IMR-90 (cell line): Measurements from ENCODE around the gene RNF227. TPM values are rescaled to one million over a fixed set of nuclear protein-coding genes. Genes with fewer than 3 reads are reported as not detected.

ENCODE experiments used
- ATAC-seq: fragments of 200-7000 bp; cut with Tn5 transposase; 2 replicates; pipeline ENCODE4 v1.9.1; 2020; ENCODE audit warnings: low read depth, mild to moderate bottlenecking, moderate library complexity
- BruUV-seq: library from RNA; stranded (reverse); fragments of 400-500 nt; replicated peaks from 2 replicates; lab custom pipeline; 2021; lab: Mats Ljungman, UMichigan
- CTCF ChIA-PET: fragments of 300-600 bp; formaldehyde crosslinking; extraction: SDS; loops from one replicate; lab custom pipeline; 2021; ENCODE audit warnings: antibody characterized with exemption; lab: Yijun Ruan, JAX
- POLR2A ChIA-PET: fragments of 300-600 bp; sonication (Branson Sonifier 250); formaldehyde crosslinking; loops from one replicate; lab custom pipeline; 2022; ENCODE audit warnings: antibody characterized with exemption; ENCODE audit not compliant: unreplicated experiment; lab: Charles Lee
- DNase-seq: peaks from one replicate; pipeline ENCODE4 v3.0.0; 2013
- H2AFZ ChIP-seq: replicated peaks from 2 replicates; pipeline ENCODE3; 2013; ENCODE audit warnings: low read length, mild to moderate bottlenecking; ENCODE audit not compliant: poor library complexity
- H2AK5ac ChIP-seq: 2 replicates; pipeline ENCODE4 v1.6.1; 2013; ENCODE audit warnings: low read depth, low read length, inconsistent platforms
- H2AK9ac ChIP-seq: replicated peaks from 2 replicates; pipeline ENCODE3; 2013; ENCODE audit warnings: mild to moderate bottlenecking, low read depth, low read length, moderate library complexity; ENCODE audit not compliant: poor library complexity
- H2BK120ac ChIP-seq: 2 replicates; pipeline ENCODE4 v1.6.1; 2013; ENCODE audit warnings: low read depth, low read length, inconsistent platforms
- H2BK15ac ChIP-seq: 3 replicates; pipeline ENCODE4 v1.6.1; 2013; ENCODE audit warnings: low read depth, low read length, inconsistent platforms
- H2BK20ac ChIP-seq: 2 replicates; pipeline ENCODE4 v1.6.1; 2013; ENCODE audit warnings: low read depth, mild to moderate bottlenecking, inconsistent platforms, low read length, moderate library complexity
- H2BK5ac ChIP-seq: 2 replicates; pipeline ENCODE4 v1.6.1; 2013; ENCODE audit warnings: mild to moderate bottlenecking, low read depth, low read length, inconsistent platforms; ENCODE audit not compliant: poor library complexity, severe bottlenecking
- H3K14ac ChIP-seq: replicated peaks from 2 replicates; pipeline ENCODE4 v1.6.1; 2013; ENCODE audit warnings: low read depth, low read length, inconsistent platforms
- H3K18ac ChIP-seq: 2 replicates; pipeline ENCODE4 v1.6.1; 2013; ENCODE audit warnings: low read depth, low read length, control low read depth
- H3K23ac ChIP-seq: 2 replicates; pipeline ENCODE4 v1.6.1; 2013; ENCODE audit warnings: low read depth, low read length, inconsistent platforms
- H3K27ac ChIP-seq: 2 replicates; pipeline ENCODE4 v1.5.1; 2013; ENCODE audit warnings: mild to moderate bottlenecking, control low read depth, low read length; ENCODE audit not compliant: insufficient read depth
- H3K27me3 ChIP-seq: 2 replicates; pipeline ENCODE4 v1.6.1; 2013; ENCODE audit warnings: low read length; ENCODE audit not compliant: control insufficient read depth, insufficient read depth
- H3K36me3 ChIP-seq: 2 replicates; pipeline ENCODE4 v1.6.1; 2013; ENCODE audit warnings: low read length, mixed read lengths; ENCODE audit not compliant: control insufficient read depth, insufficient read depth
- H3K4ac ChIP-seq: 2 replicates; pipeline ENCODE4 v1.6.1; 2013; ENCODE audit warnings: low read depth, low read length, inconsistent platforms
- H3K4me1 ChIP-seq: 2 replicates; pipeline ENCODE4 v1.6.1; 2013; ENCODE audit warnings: low read length, mixed read lengths; ENCODE audit not compliant: control insufficient read depth, insufficient read depth
- H3K4me2 ChIP-seq: 2 replicates; pipeline ENCODE4 v1.6.1; 2013; ENCODE audit warnings: low read depth, mild to moderate bottlenecking, control low read depth, low read length, moderate library complexity
- H3K4me3 ChIP-seq: 2 replicates; pipeline ENCODE4 v1.5.1; 2013; ENCODE audit warnings: low read depth, mild to moderate bottlenecking, control low read depth, low read length, moderate library complexity; ENCODE audit not compliant: insufficient read depth
- H3K56ac ChIP-seq: 2 replicates; pipeline ENCODE4 v1.6.1; 2013; ENCODE audit warnings: low read length, inconsistent platforms; ENCODE audit not compliant: insufficient read depth; ENCODE audit errors: extremely low read depth
- H3K79me1 ChIP-seq, 2 experiments: 2 replicates each; pipeline ENCODE4 v1.6.1; 2013; ENCODE audit warnings: low read length in 2 of 2, inconsistent platforms in 1 of 2, low read depth in 1 of 2
- H3K9ac ChIP-seq: 2 replicates; pipeline ENCODE4 v1.6.1; 2013; ENCODE audit warnings: low read depth, low read length, control low read depth
- H3K9me1 ChIP-seq: 2 replicates; pipeline ENCODE4 v1.6.1; 2013; ENCODE audit warnings: low read length, inconsistent platforms; ENCODE audit not compliant: insufficient read depth
- H3K9me3 ChIP-seq: 2 replicates; pipeline ENCODE4 v1.6.1; 2013; ENCODE audit warnings: low read length; ENCODE audit not compliant: control insufficient read depth, insufficient read depth
- H4K20me1 ChIP-seq: 2 replicates; pipeline ENCODE4 v1.6.1; 2013; ENCODE audit warnings: low read length, inconsistent platforms; ENCODE audit not compliant: insufficient read depth
- H4K5ac ChIP-seq: 2 replicates; pipeline ENCODE4 v1.6.1; 2013; ENCODE audit warnings: mild to moderate bottlenecking, low read depth, low read length, control low read depth
- H4K8ac ChIP-seq, 2 experiments: 2 replicates each; pipeline ENCODE4 v1.6.1; 2013; ENCODE audit warnings: low read depth in 2 of 2, low read length in 2 of 2, control low read depth in 1 of 2, inconsistent platforms in 1 of 2
- H4K91ac ChIP-seq: 2 replicates; pipeline ENCODE4 v1.6.1; 2013; ENCODE audit warnings: low read depth, low read length, inconsistent platforms; ENCODE audit not compliant: insufficient read depth
- BHLHE40 ChIP-seq: fragments of 150-350 bp; IDR thresholded peaks from 2 replicates; pipeline ENCODE4 v1.6.1; 2016; ENCODE audit warnings: mild to moderate bottlenecking, low read depth, low read length
- CEBPB ChIP-seq: IDR thresholded peaks from 2 replicates; pipeline ENCODE4 v1.6.1; 2012; ENCODE audit warnings: low read depth, low read length, improper control_type of control experiment
- CHD1 ChIP-seq: IDR thresholded peaks from 2 replicates; pipeline ENCODE4 v1.6.1; 2012; ENCODE audit warnings: low read depth, low read length, improper control_type of control experiment
- CTCF ChIP-seq: conservative IDR thresholded peaks from 2 replicates; pipeline ENCODE4 v1.5.1; 2012; ENCODE audit warnings: mild to moderate bottlenecking, low read depth, low read length, improper control_type of control experiment
- FOS ChIP-seq: fragments of 150-350 bp; IDR thresholded peaks from 2 replicates; pipeline ENCODE4 v1.6.1; 2016; ENCODE audit warnings: low read depth, low read length
- MAFK ChIP-seq: IDR thresholded peaks from 2 replicates; pipeline ENCODE4 v1.6.1; 2012; ENCODE audit warnings: low read depth, low read length, improper control_type of control experiment
- MAZ ChIP-seq: IDR thresholded peaks from 2 replicates; pipeline ENCODE4 v1.6.1; 2012; ENCODE audit warnings: low read depth, mild to moderate bottlenecking, low read length, improper control_type of control experiment, moderate library complexity, borderline replicate concordance
- MXI1 ChIP-seq: IDR thresholded peaks from 2 replicates; pipeline ENCODE4 v1.6.1; 2012; ENCODE audit warnings: low read depth, mild to moderate bottlenecking, low read length, moderate library complexity, borderline replicate concordance
- NFE2L2 ChIP-seq: fragments of 150-350 bp; IDR thresholded peaks from 2 replicates; pipeline ENCODE4 v1.6.1; 2016; ENCODE audit warnings: low read depth, mild to moderate bottlenecking, low read length
- POLR2A ChIP-seq: IDR thresholded peaks from 2 replicates; pipeline ENCODE4 v1.6.1; 2012; ENCODE audit warnings: mild to moderate bottlenecking, low read depth, low read length
- RAD21 ChIP-seq: IDR thresholded peaks from 2 replicates; pipeline ENCODE4 v1.6.1; 2012; ENCODE audit warnings: low read length, improper control_type of control experiment
- RCOR1 ChIP-seq: IDR thresholded peaks from 2 replicates; pipeline ENCODE4 v1.6.1; 2012; ENCODE audit warnings: mild to moderate bottlenecking, low read length, improper control_type of control experiment; ENCODE audit not compliant: insufficient replicate concordance
- RFX5 ChIP-seq: IDR thresholded peaks from 2 replicates; pipeline ENCODE4 v1.8.0; 2012; ENCODE audit warnings: low read depth, mild to moderate bottlenecking, low read length, moderate library complexity
- SMC3 ChIP-seq: fragments of 150-350 bp; IDR thresholded peaks from 2 replicates; pipeline ENCODE4 v1.6.1; 2016; ENCODE audit warnings: low read depth, mild to moderate bottlenecking, antibody characterized with exemption, low read length, moderate library complexity
- USF2 ChIP-seq: fragments of 150-350 bp; IDR thresholded peaks from 2 replicates; pipeline ENCODE4 v1.6.1; 2017; ENCODE audit warnings: mild to moderate bottlenecking, antibody characterized with exemption, low read length, low read depth
- WGBS, 2 experiments: methylation state at CpG; one replicate each; pipeline versions ENCODE4 v1.1.5 to v1.1.7; 2013; ENCODE audit warnings: missing lambda C conversion rate in 2 of 2; ENCODE audit not compliant: insufficient read length in 1 of 2; ENCODE audit errors: extremely low coverage in 2 of 2; 5-methylcytosine and 5-hydroxymethylcytosine counted together
- dilution Hi-C: fragments of 300-500 bp; cut with HindIII; formaldehyde crosslinking; loops from one replicate; pipeline ENCODE4 v1.14.3; 2018; ENCODE audit warnings: low sequenced_read_pairs; ENCODE audit not compliant: unreplicated experiment
- in situ Hi-C: fragments of 300-500 bp; cut with MboI; formaldehyde crosslinking; loops from 3 replicates; pipeline ENCODE4 v1.14.3; 2019; ENCODE audit warnings: low sequenced_read_pairs, inconsistent platforms, mixed read lengths
- intact Hi-C: fragments of 100-400 bp; cut with micrococcal nuclease; formaldehyde crosslinking; loops from 2 replicates; pipeline ENCODE4 v1.10.0; 2022
- polyA plus RNA-seq, 3 experiments: library from polyadenylated mRNA; depleted of rRNA; stranded (reverse); fragments of >200 nt; gene quantifications; 2 replicates each; pipeline ENCODE4 v1.2.3, GENCODE V29; 2012; ENCODE audit warnings: low replicate concordance in 1 of 3
- total RNA-seq: library from RNA; depleted of rRNA; stranded (reverse); fragments of >200 nt; gene quantifications from 2 replicates; pipeline ENCODE4 v1.2.3, GENCODE V29; 2012
- TF ChIP-seq, protein P1 (sequence below): fragments of 150-350 bp; IDR thresholded peaks from 2 replicates; pipeline ENCODE4 v1.6.1; 2016; ENCODE audit warnings: low read depth, mild to moderate bottlenecking, low read length, moderate library complexity, borderline replicate concordance

RNF227 gene
- total and polyA plus RNA-seq, 2 of the 4 experiments (the other 2 are of a cell fraction) = 1.3 to 3.1 TPM

- H3K56ac ChIP-seq = no peak overlapping the region
- no peaks in the 10 kb centered on the region for H3K27me3 ChIP-seq
- H2BK20ac ChIP-seq = no peak overlapping the region
- H3K4me2 ChIP-seq = no peak overlapping the region
- H4K8ac ChIP-seq = no peak overlapping the region
- H3K23ac ChIP-seq = no peak overlapping the region
- intact Hi-C loops = no loop called here
- H3K4me1 ChIP-seq = peaks cover 6% of the 10 kb centered on the region
- H3K18ac ChIP-seq = no peak overlapping the region
- H3K79me1 ChIP-seq = peaks cover 18 to 26% of the 10 kb centered on the region in 2 experiments
- no peak overlapping the region for H4K5ac ChIP-seq
- no peak overlapping the region for H3K4me3 ChIP-seq
- no peak overlapping the region for H2AFZ ChIP-seq
- H4K20me1 ChIP-seq = no peaks in the 10 kb centered on the region
- H3K9me3 ChIP-seq = no peaks in the 10 kb centered on the region
- DNase-seq (no peak), ATAC-seq (no peak)
- in situ Hi-C loops = no loop called here
- H2BK120ac ChIP-seq = no peak overlapping the region
- H2BK5ac ChIP-seq = no peak overlapping the region
- H2AK9ac ChIP-seq = no peak overlapping the region
- H3K4ac ChIP-seq = no peak overlapping the region
- H2BK15ac ChIP-seq = no peak overlapping the region
- ChIA-PET POLR2A (no interaction called here), CTCF (no interaction called here)
- H2AK5ac ChIP-seq = no peak overlapping the region
- H3K36me3 ChIP-seq = no peaks in the 10 kb centered on the region
- no peak overlapping the region for H4K91ac ChIP-seq
- WGBS, 2 experiments = no CpG with 5 or more reads among the region's 3 CpGs
- dilution Hi-C loops = no loop called here
- no peak overlapping the region for H3K9ac ChIP-seq
- BruUV-seq = no TSS peak
- no peak overlapping the region for H3K14ac ChIP-seq
- no peak overlapping the region for H3K27ac ChIP-seq
- H3K9me1 ChIP-seq = peaks cover 16% of the 10 kb centered on the region
- TF ChIP-seq CHD1 (no peak), USF2 (no peak), RAD21 (no peak), FOS (no peak), CEBPB (no peak), MAFK (no peak), CTCF (no peak), RFX5 (no peak), MXI1 (no peak), BHLHE40 (no peak), NFE2L2 (no peak), MAZ (no peak), RCOR1 (no peak), SMC3 (no peak), POLR2A (no peak)
- TF ChIP-seq, protein P1, sequence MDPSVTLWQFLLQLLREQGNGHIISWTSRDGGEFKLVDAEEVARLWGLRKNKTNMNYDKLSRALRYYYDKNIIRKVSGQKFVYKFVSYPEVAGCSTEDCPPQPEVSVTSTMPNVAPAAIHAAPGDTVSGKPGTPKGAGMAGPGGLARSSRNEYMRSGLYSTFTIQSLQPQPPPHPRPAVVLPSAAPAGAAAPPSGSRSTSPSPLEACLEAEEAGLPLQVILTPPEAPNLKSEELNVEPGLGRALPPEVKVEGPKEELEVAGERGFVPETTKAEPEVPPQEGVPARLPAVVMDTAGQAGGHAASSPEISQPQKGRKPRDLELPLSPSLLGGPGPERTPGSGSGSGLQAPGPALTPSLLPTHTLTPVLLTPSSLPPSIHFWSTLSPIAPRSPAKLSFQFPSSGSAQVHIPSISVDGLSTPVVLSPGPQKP = no peak
Measured at GRCh38 chr17:7927596-7927995, 11.5 kb upstream of the RNF227 start.
